ENCODE results near the gene GAS2.

Gene GAS2

GRCh38 chr11:22723274-22723673 lies 56.9 kb downstream of the GAS2 start:
- TF ChIP-seq TAF1 (IDR thresholded peaks at IDR 0.05; ENCODE audit: borderline replicate concordance, insufficient read depth, low read length) = no peak

- TF ChIP-seq SIN3A (IDR thresholded peaks at IDR 0.05; ENCODE audit: borderline replicate concordance, insufficient read depth, low read length) = no peak
- no peak for TF ChIP-seq FOXP2 (optimal IDR thresholded peaks at IDR 0.05; ENCODE audit: borderline replicate concordance, extremely low read depth, extremely low read length, insufficient read depth)
- no peak for TF ChIP-seq TAF1 (IDR thresholded peaks at IDR 0.05; ENCODE audit: borderline replicate concordance, insufficient read depth, low read length)
- no peak for TF ChIP-seq REST (IDR thresholded peaks at IDR 0.05; ENCODE audit: insufficient read depth in 1 of 2, low read depth in 2 of 2, low read length in 2 of 2)
- no peak for TF ChIP-seq POLR2AphosphoS5 (IDR thresholded peaks at IDR 0.05; ENCODE audit: low read depth, low read length)
These were observed 58.7 kb downstream of the GAS2 start for GRCh38 chr11:22725079-22725478.

- TF ChIP-seq POLR2AphosphoS5 (IDR thresholded peaks at IDR 0.05; ENCODE audit: low read depth, low read length) = no peak
- no peak for TF ChIP-seq TAF1 (IDR thresholded peaks at IDR 0.05; ENCODE audit: borderline replicate concordance, insufficient read depth, low read length)
- TF ChIP-seq FOXP2 (optimal IDR thresholded peaks at IDR 0.05; ENCODE audit: borderline replicate concordance, extremely low read depth, extremely low read length, insufficient read depth) = no peak
- TF ChIP-seq REST (IDR thresholded peaks at IDR 0.05; ENCODE audit: insufficient read depth in 1 of 2, low read depth in 2 of 2, low read length in 2 of 2) = no peak
- no peak for TF ChIP-seq SIN3A (IDR thresholded peaks at IDR 0.05; ENCODE audit: borderline replicate concordance, insufficient read depth, low read length)
These were observed 62.4 kb downstream of the GAS2 start for GRCh38 chr11:22728600-22729389.

- TF ChIP-seq FOXP2 (optimal IDR thresholded peaks at IDR 0.05; ENCODE audit: borderline replicate concordance, extremely low read depth, extremely low read length, insufficient read depth) = no peak
- no peak for TF ChIP-seq POLR2AphosphoS5 (IDR thresholded peaks at IDR 0.05; ENCODE audit: low read depth, low read length)
- no peak for TF ChIP-seq TAF1 (IDR thresholded peaks at IDR 0.05; ENCODE audit: borderline replicate concordance, insufficient read depth, low read length)
- TF ChIP-seq REST (IDR thresholded peaks at IDR 0.05; ENCODE audit: insufficient read depth in 1 of 2, low read depth in 2 of 2, low read length in 2 of 2) = no peak
- TF ChIP-seq SIN3A (IDR thresholded peaks at IDR 0.05; ENCODE audit: borderline replicate concordance, insufficient read depth, low read length) = no peak
These were observed 63.9 kb downstream of the GAS2 start for GRCh38 chr11:22730319-22730718.

- TF ChIP-seq TAF1 (IDR thresholded peaks at IDR 0.05; ENCODE audit: borderline replicate concordance, insufficient read depth, low read length) = no peak
- no peak for TF ChIP-seq REST (IDR thresholded peaks at IDR 0.05; ENCODE audit: insufficient read depth in 1 of 2, low read depth in 2 of 2, low read length in 2 of 2)
- no peak for TF ChIP-seq FOXP2 (optimal IDR thresholded peaks at IDR 0.05; ENCODE audit: borderline replicate concordance, extremely low read depth, extremely low read length, insufficient read depth)
- TF ChIP-seq SIN3A (IDR thresholded peaks at IDR 0.05; ENCODE audit: borderline replicate concordance, insufficient read depth, low read length) = no peak
- TF ChIP-seq POLR2AphosphoS5 (IDR thresholded peaks at IDR 0.05; ENCODE audit: low read depth, low read length) = no peak
These were observed 66.2 kb downstream of the GAS2 start for GRCh38 chr11:22732588-22732987.

All from PFSK-1 (cell line).